SU-DHL-6 (cell line): ENCODE data around the gene HMCN2.

Source experiments
- H2AFZ ChIP-seq: fragments of 200-600 bp; sonication (generic); 2 replicates; pipeline ENCODE4 v1.6.1; 2014; ENCODE audit warnings: low read depth, mild to moderate bottlenecking, moderate library complexity, mixed read lengths, antibody characterized with exemption, low read length; ENCODE audit not compliant: severe bottlenecking
- H3F3A ChIP-seq: fragments of 200-600 bp; shearing (Covaris generic); 2 replicates; pipeline ENCODE4 v1.6.0; 2016; ENCODE audit warnings: antibody characterized with exemption, mild to moderate bottlenecking; ENCODE audit not compliant: insufficient read depth
- H3K27ac ChIP-seq: fragments of 200-600 bp; sonication (generic); 2 replicates; pipeline ENCODE4 v1.5.1; 2016; ENCODE audit warnings: low read depth, mild to moderate bottlenecking, low read length, moderate library complexity, mixed read lengths
- H3K27me3 ChIP-seq: fragments of 200-600 bp; sonication (generic), shearing (Covaris generic); 2 replicates; pipeline ENCODE4 v1.6.0; 2014; ENCODE audit warnings: mild to moderate bottlenecking, low read length
- H3K36me3 ChIP-seq: fragments of 200-600 bp; sonication (generic); 2 replicates; pipeline ENCODE4 v1.6.1; 2014; ENCODE audit warnings: mild to moderate bottlenecking, low read length, mixed read lengths
- H3K4me2 ChIP-seq: fragments of 300-600, 200-600 bp; shearing (Covaris generic), sonication (generic); 2 replicates; pipeline ENCODE4 v1.6.0; 2014; ENCODE audit warnings: low read length, low read depth, mild to moderate bottlenecking; ENCODE audit not compliant: poor library complexity, severe bottlenecking
- H3K4me3 ChIP-seq: fragments of 200-600 bp; sonication (generic); 2 replicates; pipeline ENCODE4 v1.5.1; 2014; ENCODE audit warnings: antibody characterized with exemption, low read length, mild to moderate bottlenecking, mixed read lengths; ENCODE audit not compliant: insufficient read depth, poor library complexity, severe bottlenecking
- H3K79me2 ChIP-seq: fragments of 200-600 bp; sonication (generic); 2 replicates; pipeline ENCODE4 v1.6.1; 2014; ENCODE audit warnings: mild to moderate bottlenecking, low read length, moderate library complexity; ENCODE audit not compliant: insufficient read depth
- H3K9ac ChIP-seq: fragments of 200-600 bp; sonication (generic); 2 replicates; pipeline ENCODE4 v1.7.0; 2014; ENCODE audit warnings: mild to moderate bottlenecking, low read length
- H3K9me2 ChIP-seq: fragments of 200-600 bp; sonication (generic); replicated peaks from 2 replicates; pipeline ENCODE4 v1.6.1; 2014; ENCODE audit warnings: low read length; ENCODE audit not compliant: insufficient read depth
- H3K9me3 ChIP-seq: fragments of 200-600 bp; sonication (generic); 2 replicates; pipeline ENCODE4 v1.6.1; 2014; ENCODE audit warnings: low read length, mixed read lengths; ENCODE audit not compliant: insufficient read depth
- H4K20me1 ChIP-seq: fragments of 200-600 bp; sonication (generic); 2 replicates; pipeline ENCODE4 v1.6.1; 2014; ENCODE audit warnings: low read depth, mild to moderate bottlenecking, antibody characterized with exemption, low read length, moderate library complexity, mixed read lengths
- CTCF ChIP-seq: fragments of 200-600 bp; sonication (generic); IDR thresholded peaks from one replicate; pipeline ENCODE4 v1.5.1; 2017; ENCODE audit warnings: antibody characterized with exemption, mild to moderate bottlenecking, low read length, moderate library complexity; ENCODE audit not compliant: insufficient read depth, poor library complexity, severe bottlenecking
- EZH2phosphoT487 ChIP-seq: fragments of 200-600 bp; sonication (generic), shearing (Covaris generic); conservative IDR thresholded peaks from 2 replicates; pipeline ENCODE4 v1.6.1; 2018; ENCODE audit warnings: mild to moderate bottlenecking, antibody characterized with exemption, low read length, moderate library complexity, mixed read lengths

HMCN2 gene

GRCh38 chr9:130331061-130331460, 65.5 kb downstream of the HMCN2 start:
- no peak for TF ChIP-seq CTCF
- no peak for TF ChIP-seq EZH2phosphoT487

GRCh38 chr9:130331573-130331972, 66.0 kb downstream of the HMCN2 start:
- Histone ChIP-seq H4K20me1 (no peaks in the 10 kb centered on the region), H3F3A (no peaks in the 10 kb centered on the region), H3K27me3 (no peaks in the 10 kb centered on the region), H2AFZ (no peak overlapping the region), H3K4me2 (no peak overlapping the region), H3K9me3 (no peaks in the 10 kb centered on the region), H3K9ac (no peak overlapping the region), H3K9me2 (no peaks in the 10 kb centered on the region), H3K4me3 (no peak overlapping the region), H3K79me2 (no peaks in the 10 kb centered on the region), H3K36me3 (no peaks in the 10 kb centered on the region), H3K27ac (no peak overlapping the region)
- no peak for TF ChIP-seq CTCF
- no peak for TF ChIP-seq EZH2phosphoT487

More at GRCh38 chr9:130331061-130331460, 65.5 kb downstream of the HMCN2 start:
- no peaks in the 10 kb centered on the region for H3F3A ChIP-seq
- no peak overlapping the region for H3K4me3 ChIP-seq
- no peaks in the 10 kb centered on the region for H3K27me3 ChIP-seq
- H3K79me2 ChIP-seq = no peaks in the 10 kb centered on the region
- H3K9me2 ChIP-seq = no peaks in the 10 kb centered on the region
- H3K4me2 ChIP-seq = no peak overlapping the region
- H4K20me1 ChIP-seq = no peaks in the 10 kb centered on the region
- H3K27ac ChIP-seq = no peak overlapping the region
- H2AFZ ChIP-seq = no peak overlapping the region
- no peaks in the 10 kb centered on the region for H3K9me3 ChIP-seq
- H3K9ac ChIP-seq = no peak overlapping the region
- no peaks in the 10 kb centered on the region for H3K36me3 ChIP-seq

GRCh38 chr9:130332384-130332926, 66.9 kb downstream of the HMCN2 start:
- Histone ChIP-seq H3K9me3 (no peaks in the 10 kb centered on the region), H3K4me3 (no peak overlapping the region), H3K27me3 (no peaks in the 10 kb centered on the region), H3F3A (no peaks in the 10 kb centered on the region), H3K36me3 (no peaks in the 10 kb centered on the region), H4K20me1 (no peaks in the 10 kb centered on the region), H3K9me2 (no peaks in the 10 kb centered on the region), H2AFZ (no peak overlapping the region), H3K27ac (no peak overlapping the region), H3K4me2 (no peak overlapping the region), H3K9ac (no peak overlapping the region), H3K79me2 (no peaks in the 10 kb centered on the region)
- TF ChIP-seq CTCF (no peak), EZH2phosphoT487 (no peak)
